Keratinocyte (primary cell): ENCODE results near the gene RNF112.

Experiments used
- EZH2 ChIP-seq: IDR thresholded peaks from one replicate; pipeline ENCODE4 v1.6.1; 2012; ENCODE audit warnings: inconsistent platforms, mild to moderate bottlenecking, low read length, moderate library complexity
- TF ChIP-seq, protein P1 (sequence below), 3 experiments: IDR thresholded peaks in 1 of 3; conservative IDR thresholded peaks in 1 of 3; optimal IDR thresholded peaks in 1 of 3; 2 replicates in 2 of 3; 3 replicates in 1 of 3; pipeline versions ENCODE3 to v1.5.1; 2011; ENCODE audit warnings: low read length in 3 of 3, mild to moderate bottlenecking in 3 of 3, moderate library complexity in 2 of 3, control low read depth in 1 of 3, inconsistent platforms in 1 of 3; ENCODE audit not compliant: insufficient read depth in 2 of 3; ENCODE audit errors: extremely low read depth in 1 of 3

DNA sequence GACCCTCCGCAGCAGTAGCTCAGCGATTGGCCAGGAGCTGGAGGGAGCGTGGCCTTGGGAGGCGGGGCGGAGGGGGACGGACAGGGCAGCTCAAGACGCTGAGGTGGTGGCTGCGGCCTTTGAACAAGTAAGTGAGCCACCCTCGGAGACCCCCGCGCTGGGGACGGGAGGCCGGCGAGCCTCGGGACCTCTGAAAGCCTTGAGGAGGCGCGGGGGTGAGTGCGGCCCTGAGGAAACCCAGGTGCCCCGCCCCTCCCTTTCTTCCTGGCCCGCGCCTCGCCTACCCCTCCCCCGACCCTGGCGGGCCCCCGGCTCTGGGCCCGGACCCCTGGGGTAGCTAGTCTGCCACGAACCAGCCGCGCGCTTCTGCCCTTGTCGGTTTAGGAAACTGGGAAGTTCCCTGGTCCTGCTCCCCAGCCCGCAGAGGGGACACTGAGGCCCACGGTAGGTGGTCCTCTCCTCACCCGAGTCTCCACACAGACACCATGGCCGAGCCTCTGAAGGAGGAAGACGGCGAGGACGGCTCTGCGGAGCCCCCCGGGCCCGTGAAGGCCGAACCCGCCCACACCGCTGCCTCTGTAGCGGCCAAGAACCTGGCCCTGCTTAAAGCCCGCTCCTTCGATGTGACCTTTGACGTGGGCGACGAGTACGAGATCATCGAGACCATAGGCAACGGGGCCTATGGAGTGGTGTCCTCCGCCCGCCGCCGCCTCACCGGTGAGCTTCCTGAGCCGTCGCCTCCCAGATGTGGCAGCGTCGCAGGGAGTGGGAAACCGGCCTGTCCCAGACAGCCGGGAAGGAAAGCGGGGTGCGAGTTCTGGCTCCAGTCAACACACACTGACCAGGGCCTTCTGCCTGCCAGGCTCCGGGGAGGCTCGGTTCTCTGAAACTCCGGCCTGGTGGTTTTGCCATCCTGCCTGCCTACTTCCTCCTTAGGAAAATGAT lies 32.3 kb upstream of the RNF112 start, which contains the start of gene MAPK7:
- TF ChIP-seq, protein P1, sequence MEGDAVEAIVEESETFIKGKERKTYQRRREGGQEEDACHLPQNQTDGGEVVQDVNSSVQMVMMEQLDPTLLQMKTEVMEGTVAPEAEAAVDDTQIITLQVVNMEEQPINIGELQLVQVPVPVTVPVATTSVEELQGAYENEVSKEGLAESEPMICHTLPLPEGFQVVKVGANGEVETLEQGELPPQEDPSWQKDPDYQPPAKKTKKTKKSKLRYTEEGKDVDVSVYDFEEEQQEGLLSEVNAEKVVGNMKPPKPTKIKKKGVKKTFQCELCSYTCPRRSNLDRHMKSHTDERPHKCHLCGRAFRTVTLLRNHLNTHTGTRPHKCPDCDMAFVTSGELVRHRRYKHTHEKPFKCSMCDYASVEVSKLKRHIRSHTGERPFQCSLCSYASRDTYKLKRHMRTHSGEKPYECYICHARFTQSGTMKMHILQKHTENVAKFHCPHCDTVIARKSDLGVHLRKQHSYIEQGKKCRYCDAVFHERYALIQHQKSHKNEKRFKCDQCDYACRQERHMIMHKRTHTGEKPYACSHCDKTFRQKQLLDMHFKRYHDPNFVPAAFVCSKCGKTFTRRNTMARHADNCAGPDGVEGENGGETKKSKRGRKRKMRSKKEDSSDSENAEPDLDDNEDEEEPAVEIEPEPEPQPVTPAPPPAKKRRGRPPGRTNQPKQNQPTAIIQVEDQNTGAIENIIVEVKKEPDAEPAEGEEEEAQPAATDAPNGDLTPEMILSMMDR (optimal IDR thresholded peaks at IDR 0.05 in 1 of 3, IDR thresholded peaks at IDR 0.05 in 1 of 3, conservative IDR thresholded peaks at IDR 0.05 in 1 of 3; ENCODE audit: extremely low read depth in 1 of 3, insufficient read depth in 2 of 3, low read length in 3 of 3), result no peak
- no peak for TF ChIP-seq EZH2
